SK-N-SH treated with all-trans-retinoic acid at 6 μM for 48 hours (cell line): ENCODE results near the gene LYST.

Source experiments
- ISL1 ChIP-seq: fragments of 250-450 bp; sonication (Bioruptor Pico); IDR thresholded peaks from 2 replicates; pipeline ENCODE4 v2.1.2; 2022; ENCODE audit warnings: mild to moderate bottlenecking, moderate library complexity
- ZFP3 ChIP-seq: fragments of 250-450 bp; sonication (Bioruptor Pico); IDR thresholded peaks from 2 replicates; pipeline ENCODE4 v1.5.0; 2020; ENCODE audit warnings: mild to moderate bottlenecking, moderate library complexity

DNA sequence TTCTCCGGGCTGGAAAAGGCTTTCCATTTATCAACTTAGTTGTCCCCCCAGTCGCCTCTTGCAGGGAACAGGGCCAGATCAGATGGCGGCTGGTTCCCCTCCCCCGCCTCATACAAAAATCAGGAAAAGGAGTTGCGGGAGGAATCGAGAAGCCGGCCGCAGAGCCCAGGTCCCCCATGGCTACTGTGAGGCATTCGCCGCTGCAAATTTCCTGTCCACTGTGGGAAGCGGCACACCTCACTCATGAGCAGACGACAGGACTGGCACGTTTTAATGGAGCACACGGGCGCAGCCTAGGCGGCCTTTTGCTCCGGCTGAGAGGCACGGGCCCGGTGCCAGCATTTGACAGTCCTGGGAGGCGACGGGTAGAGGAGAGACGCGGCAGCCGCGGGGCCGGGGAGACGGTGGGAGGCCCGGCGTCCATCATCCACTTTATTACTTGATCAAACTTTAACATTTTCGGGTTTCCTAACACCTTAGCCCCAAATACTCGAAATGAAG is 218.2 kb downstream of the LYST start:
- TF ChIP-seq ISL1 (CRISPR knock-in tag), result no peak
- TF ChIP-seq ZFP3 (CRISPR knock-in tag), result no peak
